ENCODE data around the gene EIF1B. TPM values are rescaled to one million over a fixed set of nuclear protein-coding genes. Genes with fewer than 3 reads are reported as not detected.

Gene EIF1B
- total and polyA plus RNA-seq, 10 of the 15 experiments (the other 5 are each of a cell fraction or from before 2014, with no cell fraction given), result 15.4 to 75.6 (median 43.2) TPM

- no peak for ATAC-seq
- intact Hi-C loops (cut with micrococcal nuclease; ENCODE audit: unreplicated experiment) (no loop called here), in situ Hi-C loops (cut with MboI) (no loop called here)
- H3K79me2 ChIP-seq (ENCODE audit: control insufficient read depth, insufficient read depth, low read length), result no peaks in the 10 kb centered on the region
- H2AFZ ChIP-seq (ENCODE audit: control insufficient read depth, low read depth, low read length), result no peak overlapping the region
- no peaks in the 10 kb centered on the region; the same call in 2 of the 3 replicates for H3K9me3 ChIP-seq (replicated peaks; ENCODE audit: control insufficient read depth, insufficient read depth, low read length)
- H4K20me1 ChIP-seq (ENCODE audit: control insufficient read depth, insufficient read depth), result no peaks in the 10 kb centered on the region
- H3K4me3 ChIP-seq, result no peak overlapping the region
- SMC1A ChIA-PET (ENCODE audit: uncharacterized antibody, unreplicated experiment), result interaction anchor here (1.0 to 1.6 kb wide), 2 partner anchors 15 to 25 kb away, joined by 3 to 5 read pairs; no protein-coding TSS in a partner anchor
- TF ChIP-seq ASH2L (IDR thresholded peaks at IDR 0.05; ENCODE audit: borderline replicate concordance, low read depth) (no peak), SMAD1 (IDR thresholded peaks at IDR 0.05; ENCODE audit: low read depth, partially characterized antibody) (no peak), NR2C1 (IDR thresholded peaks at IDR 0.05) (no peak), PKNOX1 (IDR thresholded peaks at IDR 0.05) (no peak)
- H3K27ac ChIP-seq (ENCODE audit: control insufficient read depth, insufficient read depth), result no peak overlapping the region
- H3K36me3 ChIP-seq (ENCODE audit: control insufficient read depth in 2 of 2, insufficient read depth in 2 of 2, low read length in 1 of 2), result no peaks in the 10 kb centered on the region
- no peak overlapping the region for H3K9ac ChIP-seq (ENCODE audit: control insufficient read depth, insufficient read depth, low read length)
- 59% methylated on average over 4 of the region's 4 CpGs for WGBS (ENCODE audit: insufficient coverage, insufficient replicate concordance, low lambda C conversion rate, missing lambda C conversion rate)
- RAD21 ChIA-PET (ENCODE audit: unreplicated experiment), result no interaction called here
- H3K4me2 ChIP-seq (ENCODE audit: control insufficient read depth, insufficient read depth), result no peak overlapping the region
- CTCF ChIA-PET, result no interaction called here
- DNase-seq (ENCODE audit: low read depth, low spot score), result no peak
- POLR2A ChIA-PET, result no interaction called here
- no peak for FAIRE-seq
- H3K4me1 ChIP-seq (ENCODE audit: control insufficient read depth, insufficient read depth, low read length), result no peaks in the 10 kb centered on the region
- no TSS peak for BruUV-seq (replicated peaks)
- no peaks in the 10 kb centered on the region for H3K27me3 ChIP-seq (replicated peaks in 1 of 2; ENCODE audit: control insufficient read depth in 2 of 2, insufficient read depth in 2 of 2, low read length in 1 of 2)
Measured at GRCh38 chr3:40292637-40293349, 16.7 kb upstream of the EIF1B start.

- intact Hi-C loops (cut with micrococcal nuclease; ENCODE audit: unreplicated experiment), result no loop called here
- in situ Hi-C loops (cut with MboI), result no loop called here
- H3K4me1 ChIP-seq (ENCODE audit: control insufficient read depth, insufficient read depth, low read length), result no peaks in the 10 kb centered on the region
Measured at GRCh38 chr3:40294434-40294833, 15.1 kb upstream of the EIF1B start.

More at GRCh38 chr3:40294434-40294833, 15.1 kb upstream of the EIF1B start:
- Histone ChIP-seq H2AFZ (ENCODE audit: control insufficient read depth, low read depth, low read length) (no peak overlapping the region), H3K27ac (ENCODE audit: control insufficient read depth, insufficient read depth) (no peak overlapping the region), H3K4me3 (no peak overlapping the region), H3K9me3 (replicated peaks; ENCODE audit: control insufficient read depth, insufficient read depth, low read length) (no peaks in the 10 kb centered on the region; the same call in 2 of the 3 replicates), H3K27me3 (replicated peaks in 1 of 2; ENCODE audit: control insufficient read depth in 2 of 2, insufficient read depth in 2 of 2, low read length in 1 of 2) (no peaks in the 10 kb centered on the region), H4K20me1 (ENCODE audit: control insufficient read depth, insufficient read depth) (no peaks in the 10 kb centered on the region), H3K4me2 (ENCODE audit: control insufficient read depth, insufficient read depth) (no peak overlapping the region), H3K36me3 (ENCODE audit: control insufficient read depth in 2 of 2, insufficient read depth in 2 of 2, low read length in 1 of 2) (no peaks in the 10 kb centered on the region), H3K9ac (ENCODE audit: control insufficient read depth, insufficient read depth, low read length) (no peak overlapping the region), H3K79me2 (ENCODE audit: control insufficient read depth, insufficient read depth, low read length) (no peaks in the 10 kb centered on the region)
- no peak for FAIRE-seq
- no TSS peak for BruUV-seq (replicated peaks)
- ChIA-PET CTCF (interaction anchor here (0.6 to 1.5 kb wide), 3 partner anchors 13 to 103 kb away, joined by 3 read pairs; no protein-coding TSS in a partner anchor), POLR2A (interaction anchor here (0.6 kb wide), 1 partner anchor 166 kb away, joined by 3 read pairs; no protein-coding TSS in a partner anchor), RAD21 (ENCODE audit: unreplicated experiment) (interaction anchor here (1.3 kb wide), 1 partner anchor 103 kb away, joined by 4 read pairs; no protein-coding TSS in a partner anchor), SMC1A (ENCODE audit: uncharacterized antibody, unreplicated experiment) (interaction anchor here (0.5 to 1.6 kb wide), 2 partner anchors 14 to 96 kb away, joined by 3 to 5 read pairs; no protein-coding TSS in a partner anchor)
- 95% methylated on average over 1 of the region's 1 CpG for WGBS (ENCODE audit: insufficient coverage, insufficient replicate concordance, low lambda C conversion rate, missing lambda C conversion rate)
- TF ChIP-seq TARDBP (IDR thresholded peaks at IDR 0.05; ENCODE audit: borderline replicate concordance) (no peak), NBN (IDR thresholded peaks at IDR 0.05) (no peak), FOXK2 (IDR thresholded peaks at IDR 0.05) (no peak), NR2C2 (IDR thresholded peaks at IDR 0.05; ENCODE audit: borderline replicate concordance, control insufficient read depth, insufficient read length, low read depth) (no peak), SUZ12 (IDR thresholded peaks at IDR 0.05; ENCODE audit: unreplicated experiment) (no peak), ZSCAN29 (IDR thresholded peaks at IDR 0.05) (no peak), ESRRA (IDR thresholded peaks at IDR 0.05; ENCODE audit: low read length) (no peak), RBBP5 (conservative IDR thresholded peaks at IDR 0.05) (no peak)
- ATAC-seq, result no peak
- no peak for DNase-seq (ENCODE audit: low read depth, low spot score)

Measured in GM12878 (cell line).